ENCODE data around the gene CCIN.

Gene CCIN

GRCh38 chr9:36138901-36139300, 30.3 kb upstream of the CCIN start:
- no peak overlapping the region for H3K4me3 ChIP-seq
- peak overlapping the region in 4 of 21 experiments; percentile 20 to 88 (median 51) for H3K27ac ChIP-seq

- Histone ChIP-seq H3K27ac (peak overlapping the region in 17 of 21 experiments; percentile 9 to 88 (median 46)), H3K4me3 (no peak overlapping the region)
Measured at GRCh38 chr9:36140086-36141084, 28.8 kb upstream of the CCIN start.

GRCh38 chr9:36141288-36141687, 27.9 kb upstream of the CCIN start:
- H3K4me3 ChIP-seq: no peak overlapping the region
- H3K27ac ChIP-seq: peak overlapping the region in 11 of 21 experiments; percentile 2 to 89 (median 55)

GRCh38 chr9:36141761-36142160, 27.4 kb upstream of the CCIN start:
- Histone ChIP-seq H3K27ac (peak overlapping the region in 11 of 21 experiments; percentile 67 to 89 (median 80)), H3K4me3 (no peak overlapping the region)

GRCh38 chr9:36142510-36143244, 26.5 kb upstream of the CCIN start:
- Histone ChIP-seq H3K27ac (peak overlapping the region in 20 of 21 experiments; percentile 20 to 89 (median 74)), H3K4me3 (peak overlapping the region in 2 of 7 experiments; percentile 4 to 6)

GRCh38 chr9:36143245-36143641, 25.9 kb upstream of the CCIN start:
- Histone ChIP-seq H3K4me3 (peak overlapping the region in 1 of 7 experiments; percentile 6), H3K27ac (peak overlapping the region in 18 of 21 experiments; percentile 7 to 89 (median 78))

- peak overlapping the region in 12 of 21 experiments; percentile 13 to 89 (median 64) for H3K27ac ChIP-seq
- no peak overlapping the region for H3K4me3 ChIP-seq
Measured at GRCh38 chr9:36144309-36145232, 24.6 kb upstream of the CCIN start.

- Histone ChIP-seq H3K27ac (peak overlapping the region in 2 of 21 experiments; percentile 85 to 88), H3K4me3 (no peak overlapping the region)
Measured at GRCh38 chr9:36145970-36146369, 23.2 kb upstream of the CCIN start.

- Histone ChIP-seq H3K4me3 (no peak overlapping the region), H3K27ac (peak overlapping the region in 3 of 21 experiments; percentile 8 to 90 (median 68))
Measured at GRCh38 chr9:36146651-36147050, 22.5 kb upstream of the CCIN start.

- H3K4me3 ChIP-seq: no peak overlapping the region
- peak overlapping the region in 12 of 21 experiments; percentile 27 to 94 (median 64) for H3K27ac ChIP-seq
Measured at GRCh38 chr9:36147441-36148175, 21.6 kb upstream of the CCIN start.

- Histone ChIP-seq H3K27ac (peak overlapping the region in 18 of 21 experiments; percentile 5 to 94 (median 61)), H3K4me3 (no peak overlapping the region)
Measured at GRCh38 chr9:36148311-36149051, 20.7 kb upstream of the CCIN start.

- Histone ChIP-seq H3K27ac (peak overlapping the region in 18 of 21 experiments; percentile 19 to 94 (median 62)), H3K4me3 (no peak overlapping the region)
Measured at GRCh38 chr9:36149197-36149596, 20.0 kb upstream of the CCIN start.

GRCh38 chr9:36150574-36151315, 18.4 kb upstream of the CCIN start:
- Histone ChIP-seq H3K4me3 (no peak overlapping the region), H3K27ac (peak overlapping the region in 19 of 21 experiments; percentile 43 to 94 (median 84))

- no peak overlapping the region for H3K4me3 ChIP-seq
- peak overlapping the region; percentile 26 to 94 (median 84) for H3K27ac ChIP-seq
Measured at GRCh38 chr9:36151316-36152210, 17.6 kb upstream of the CCIN start.

GRCh38 chr9:36152741-36153438, 16.3 kb upstream of the CCIN start:
- Histone ChIP-seq H3K4me3 (no peak overlapping the region), H3K27ac (peak overlapping the region in 13 of 21 experiments; percentile 30 to 94 (median 52))

Data from skin epidermis (tissue), 12 donors.